GM21529 (cell line): ENCODE measurements around the gene TTC17.

Experiments
- ATAC-seq: cut with Tn5 transposase; IDR thresholded peaks from one replicate; pipeline ENCODE4 v1.9.1; 2021; ENCODE audit not compliant: unreplicated experiment

TTC17 gene

GRCh38 chr11:43523632-43524031 is 164.9 kb downstream of the TTC17 start:
- ATAC-seq: no peak

DNA sequence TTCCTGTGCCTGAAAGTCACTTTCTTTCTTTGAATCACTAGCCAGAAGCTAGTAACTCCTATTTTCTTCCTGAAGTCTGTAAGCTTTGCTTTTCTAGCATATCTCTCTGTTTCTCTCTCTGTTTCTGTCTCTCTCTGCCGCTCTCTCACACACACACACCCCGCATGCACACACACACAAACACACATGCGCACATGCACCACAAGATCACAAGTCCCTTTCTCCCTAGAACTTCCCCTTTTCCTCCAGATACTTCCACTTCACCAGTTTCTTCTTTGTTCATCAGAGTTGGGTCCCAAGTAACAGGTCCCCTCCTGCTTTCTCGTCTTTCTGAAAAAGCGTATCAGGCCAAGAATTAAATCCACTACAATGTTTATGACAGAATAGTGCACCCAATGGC is 173.3 kb downstream of the TTC17 start:
- ATAC-seq: no peak

GRCh38 chr11:43537833-43538615 is 179.3 kb downstream of the TTC17 start:
- ATAC-seq: no peak

GRCh38 chr11:43541993-43542392 is 183.3 kb downstream of the TTC17 start:
- no peak for ATAC-seq

DNA sequence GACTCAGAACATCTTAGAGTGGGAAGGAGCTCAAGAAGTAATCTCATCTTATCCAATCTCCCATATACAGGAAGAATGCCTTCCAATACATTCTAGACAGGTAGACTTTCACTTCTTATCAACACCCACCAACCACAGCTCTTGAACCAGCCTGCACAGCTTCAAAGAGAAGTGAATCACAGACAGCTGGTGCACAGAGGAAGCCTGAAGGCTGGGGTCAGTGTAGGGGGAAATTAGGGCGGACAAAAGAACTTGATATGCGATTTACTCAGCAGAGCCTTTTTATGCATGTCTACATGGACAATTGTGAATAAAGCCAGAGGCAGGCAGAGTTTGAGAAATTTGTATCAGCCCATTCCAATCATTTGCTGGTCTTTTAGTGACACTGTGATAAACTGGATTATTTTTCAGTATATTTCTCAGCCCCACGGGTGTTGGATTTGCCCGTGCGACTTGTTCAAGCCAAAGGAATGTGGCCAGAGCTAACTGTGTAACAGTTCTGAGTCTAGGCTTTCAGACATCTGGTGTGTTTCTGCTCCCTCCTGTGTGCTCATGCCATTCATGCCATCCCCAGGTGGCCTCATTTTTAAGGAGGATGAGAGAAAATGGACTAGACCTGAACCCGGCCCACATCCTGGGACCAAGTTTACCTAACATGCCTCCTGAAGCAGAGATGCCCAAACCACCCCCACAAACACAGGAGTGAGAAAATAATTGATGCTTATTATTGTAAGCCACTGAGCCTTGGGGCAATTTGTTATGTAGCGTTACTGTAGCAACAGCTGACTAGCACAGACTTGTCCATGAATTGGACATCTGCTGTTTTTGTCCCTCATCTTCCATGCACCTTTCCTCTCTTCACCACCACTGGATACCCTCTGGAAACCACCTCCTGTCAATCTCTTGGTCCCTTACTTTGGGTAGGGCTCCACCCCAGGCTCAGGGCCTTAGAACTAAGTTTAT is 184.3 kb downstream of the TTC17 start:
- ATAC-seq: no peak
